Testis (tissue), 2 donors: Measurements from ENCODE around the gene GSTT4.

Experiments
- POLR2A ChIP-seq: fragments of 450-650 bp; IDR thresholded peaks from one replicate; pipeline ENCODE4 v1.6.1; 2017; ENCODE audit warnings: antibody characterized with exemption, mild to moderate bottlenecking, moderate library complexity
- TF ChIP-seq, protein P1 (sequence below), 3 experiments: fragments of 450-650 bp in 2 of 3; fragments of 200-600 bp in 1 of 3; sonication (generic) in 1 of 3; IDR thresholded peaks; one replicate each; pipeline ENCODE4 v1.5.1; 2016 to 2019; ENCODE audit warnings: antibody characterized with exemption in 3 of 3, mild to moderate bottlenecking in 2 of 3, moderate library complexity in 1 of 3

DNA sequence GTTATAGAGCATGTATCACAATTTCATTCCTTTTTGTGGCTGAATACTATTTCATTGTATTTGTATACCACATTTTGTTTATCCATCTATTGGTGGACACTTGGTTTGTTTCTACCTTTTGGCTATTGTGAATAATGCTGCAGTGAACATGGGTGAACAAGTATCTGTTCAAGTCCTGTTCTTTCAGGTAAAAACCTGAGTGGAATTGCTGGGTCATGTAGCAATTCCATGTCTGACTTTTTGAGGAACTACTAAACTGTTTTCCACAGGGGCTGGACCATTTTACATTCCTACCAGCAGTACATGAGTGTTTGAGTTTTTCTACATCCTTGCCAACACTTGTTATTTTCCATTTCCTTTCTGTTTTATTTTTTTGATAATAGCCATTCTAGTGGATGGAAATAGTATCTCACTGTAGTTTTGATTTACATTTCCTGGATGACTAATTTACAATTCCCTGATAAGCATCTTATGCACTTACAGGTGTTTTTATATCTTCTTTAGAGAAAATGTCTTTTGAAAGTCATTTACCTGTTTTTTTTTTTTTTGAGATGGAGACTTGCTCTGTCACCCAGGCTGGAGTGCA lies 18.0 kb upstream of the GSTT4 start:
- TF ChIP-seq, protein P1, sequence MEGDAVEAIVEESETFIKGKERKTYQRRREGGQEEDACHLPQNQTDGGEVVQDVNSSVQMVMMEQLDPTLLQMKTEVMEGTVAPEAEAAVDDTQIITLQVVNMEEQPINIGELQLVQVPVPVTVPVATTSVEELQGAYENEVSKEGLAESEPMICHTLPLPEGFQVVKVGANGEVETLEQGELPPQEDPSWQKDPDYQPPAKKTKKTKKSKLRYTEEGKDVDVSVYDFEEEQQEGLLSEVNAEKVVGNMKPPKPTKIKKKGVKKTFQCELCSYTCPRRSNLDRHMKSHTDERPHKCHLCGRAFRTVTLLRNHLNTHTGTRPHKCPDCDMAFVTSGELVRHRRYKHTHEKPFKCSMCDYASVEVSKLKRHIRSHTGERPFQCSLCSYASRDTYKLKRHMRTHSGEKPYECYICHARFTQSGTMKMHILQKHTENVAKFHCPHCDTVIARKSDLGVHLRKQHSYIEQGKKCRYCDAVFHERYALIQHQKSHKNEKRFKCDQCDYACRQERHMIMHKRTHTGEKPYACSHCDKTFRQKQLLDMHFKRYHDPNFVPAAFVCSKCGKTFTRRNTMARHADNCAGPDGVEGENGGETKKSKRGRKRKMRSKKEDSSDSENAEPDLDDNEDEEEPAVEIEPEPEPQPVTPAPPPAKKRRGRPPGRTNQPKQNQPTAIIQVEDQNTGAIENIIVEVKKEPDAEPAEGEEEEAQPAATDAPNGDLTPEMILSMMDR (IDR thresholded peaks at IDR 0.05): no peak
- TF ChIP-seq POLR2A: no peak
